ENCODE results near the gene APH1B.
"Not testable (repeated sequence)": the region's sequence is repeated elsewhere in the genome, so short reads cannot be mapped to it uniquely, and the experiment has no call there.

Gene APH1B

DNA sequence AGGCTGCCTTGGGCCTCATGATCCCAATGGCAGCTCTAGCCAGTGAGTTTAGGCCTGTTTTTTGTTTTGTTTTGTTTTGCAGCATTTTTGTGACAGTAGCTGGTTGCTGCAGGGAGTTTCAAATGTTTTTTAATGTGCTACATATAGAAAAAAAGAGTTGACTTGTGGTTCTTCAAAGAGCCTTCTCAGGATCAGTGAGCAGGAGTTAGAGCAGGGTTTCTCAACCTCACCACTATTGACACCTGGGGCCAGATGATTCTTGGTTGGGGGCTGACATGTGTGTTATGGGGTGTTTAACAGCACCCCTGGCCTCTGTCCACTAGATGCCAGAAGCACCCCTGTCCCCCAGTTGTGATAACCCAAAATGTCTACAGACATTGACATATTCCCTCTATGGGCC, 17.9 kb downstream of the APH1B start:
- no peak for DNase-seq (ENCODE audit: low read depth in 2 of 2, low spot score in 1 of 2)

DNA sequence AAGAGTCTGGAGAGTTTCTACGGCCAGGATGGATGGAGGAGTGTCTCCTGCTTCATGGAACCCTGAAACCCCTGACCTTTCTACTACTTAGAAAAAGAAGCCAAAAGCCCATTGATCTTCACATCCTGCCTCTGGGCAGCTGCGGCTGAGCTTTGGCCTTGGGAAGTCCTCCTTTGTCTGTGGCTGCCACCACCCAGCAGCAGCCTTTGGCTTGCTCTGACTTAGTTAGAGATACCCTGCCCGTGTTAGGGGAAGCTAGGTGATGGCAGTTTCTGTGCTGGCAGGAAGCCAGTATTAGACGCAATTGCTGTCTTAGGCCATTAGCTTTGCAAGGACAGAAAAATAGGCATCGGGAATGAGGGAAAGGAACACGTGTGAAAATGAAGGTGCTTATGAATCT, 18.8 kb downstream of the APH1B start:
- no peak for DNase-seq (ENCODE audit: low read depth in 2 of 2, low spot score in 1 of 2)

DNA sequence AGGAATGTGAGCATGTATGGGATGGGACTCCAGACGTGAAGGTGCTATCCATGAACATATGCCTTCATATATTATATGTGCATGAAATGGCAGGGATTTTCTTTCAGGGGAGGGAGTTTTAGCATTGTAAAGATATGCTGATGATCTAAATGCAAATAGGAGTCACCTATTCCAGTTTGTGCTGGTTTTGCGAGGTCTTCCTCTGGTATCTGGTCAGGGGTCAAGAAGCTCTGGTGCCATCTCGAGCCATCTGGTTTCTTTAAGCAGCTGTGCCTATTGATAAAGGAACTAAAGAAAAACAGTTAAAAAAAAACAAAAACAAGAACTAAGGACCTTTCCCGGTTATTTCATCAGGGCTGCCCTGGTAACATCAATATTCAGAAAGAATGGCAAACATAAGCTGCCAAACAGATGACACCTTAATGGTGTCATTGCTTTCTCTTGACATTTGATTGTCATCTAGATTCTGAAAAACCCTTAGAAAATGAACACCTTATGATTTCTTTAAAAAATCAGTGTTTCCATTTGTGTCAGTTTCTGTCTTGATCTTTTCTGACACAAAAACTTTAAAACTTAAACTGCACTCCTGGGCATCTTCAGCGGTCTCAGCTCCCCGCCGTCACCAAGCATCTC, 22.7 kb downstream of the APH1B start:
- no peak for DNase-seq (ENCODE audit: low read depth in 2 of 2, low spot score in 1 of 2)

DNA sequence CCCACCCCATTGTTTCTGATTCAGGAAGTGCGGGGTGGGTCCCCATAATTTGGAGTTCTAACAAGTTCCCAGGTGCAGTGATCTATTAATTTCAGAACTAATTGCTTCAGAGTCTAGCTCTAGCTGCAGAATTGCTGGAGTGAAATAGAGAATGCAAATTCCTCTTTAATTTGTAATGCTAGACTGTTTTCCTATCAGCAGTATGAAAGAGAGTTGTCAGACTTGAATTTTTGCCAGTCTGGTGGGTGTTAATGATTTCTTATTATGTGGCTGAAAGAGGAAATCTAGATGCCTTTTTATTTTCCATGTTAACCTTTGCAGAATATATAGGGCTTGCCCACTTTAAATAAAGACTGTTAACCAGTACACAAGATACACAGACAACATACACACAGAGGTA, 23.7 kb downstream of the APH1B start:
- no peak for DNase-seq (ENCODE audit: low read depth in 2 of 2, low spot score in 1 of 2)

DNA sequence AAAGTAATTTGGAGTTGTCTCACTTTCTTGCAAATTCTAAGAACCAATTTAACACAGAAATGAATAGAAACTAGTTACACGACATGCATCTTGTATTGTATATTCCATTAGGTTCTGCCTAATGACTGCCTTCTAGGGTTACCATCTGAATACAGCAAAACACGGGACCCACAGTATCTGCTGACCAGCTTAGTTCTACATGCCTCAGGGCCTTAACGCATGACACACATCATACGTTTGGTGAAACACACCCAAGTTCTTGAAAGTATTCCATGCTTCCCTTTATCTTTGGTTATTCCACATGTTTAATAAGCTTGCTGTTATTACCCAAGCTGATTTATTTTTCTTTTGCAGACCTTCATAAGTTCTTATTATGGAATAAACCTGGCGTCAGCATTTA, 27.9 kb downstream of the APH1B start:
- no peak for DNase-seq (ENCODE audit: low read depth in 2 of 2, low spot score in 1 of 2)

DNA sequence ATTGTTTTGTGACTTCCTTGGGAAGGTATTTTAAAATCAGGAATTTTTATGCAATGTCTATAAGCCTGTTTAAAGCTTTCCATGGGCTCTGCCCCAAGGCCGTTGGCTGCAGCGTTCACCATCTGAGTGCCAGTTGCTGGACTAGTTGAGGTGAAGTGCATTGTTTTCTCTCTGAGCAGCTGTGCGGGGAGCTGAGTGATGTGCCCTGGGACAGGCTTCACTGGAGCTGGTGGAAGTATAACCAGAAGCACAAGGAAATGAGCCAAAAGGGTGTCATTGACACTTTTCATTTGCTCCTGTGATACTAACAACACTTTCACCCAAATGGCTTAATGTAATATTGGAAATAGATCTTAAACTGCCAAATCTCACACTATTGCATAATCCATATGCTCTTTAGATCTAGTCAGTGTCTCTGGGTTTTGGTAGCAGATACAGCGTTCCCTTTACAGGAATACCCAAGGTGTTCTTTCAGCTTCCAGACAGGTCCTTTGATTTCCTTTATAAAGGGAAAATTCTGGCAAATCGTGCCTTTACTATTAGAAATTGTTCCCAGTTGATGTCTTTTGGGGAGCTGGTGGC, 29.2 kb downstream of the APH1B start:
- no peak for DNase-seq (ENCODE audit: low read depth in 2 of 2, low spot score in 1 of 2)

DNA sequence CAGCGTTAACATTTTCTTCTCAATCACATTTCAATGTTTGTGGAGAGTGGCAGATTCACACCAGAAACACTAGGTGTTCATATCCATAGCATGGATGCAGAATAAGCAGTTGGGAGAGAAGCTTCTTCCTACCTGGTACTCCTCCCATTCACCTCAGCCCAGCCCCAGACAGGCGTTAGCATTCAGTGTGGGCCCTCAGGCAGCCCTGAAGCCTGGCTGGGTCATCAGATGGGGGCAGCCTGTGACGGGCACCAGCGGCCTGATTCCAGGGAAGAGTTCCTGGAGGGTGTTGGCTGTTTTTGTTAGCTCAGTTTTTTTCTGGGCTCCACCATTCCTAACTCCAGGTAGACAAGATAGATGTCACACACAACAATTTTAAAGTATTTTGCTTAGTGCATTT, 31.1 kb downstream of the APH1B start:
- DNase-seq (ENCODE audit: low read depth in 2 of 2, low spot score in 1 of 2), result no peak

DNA sequence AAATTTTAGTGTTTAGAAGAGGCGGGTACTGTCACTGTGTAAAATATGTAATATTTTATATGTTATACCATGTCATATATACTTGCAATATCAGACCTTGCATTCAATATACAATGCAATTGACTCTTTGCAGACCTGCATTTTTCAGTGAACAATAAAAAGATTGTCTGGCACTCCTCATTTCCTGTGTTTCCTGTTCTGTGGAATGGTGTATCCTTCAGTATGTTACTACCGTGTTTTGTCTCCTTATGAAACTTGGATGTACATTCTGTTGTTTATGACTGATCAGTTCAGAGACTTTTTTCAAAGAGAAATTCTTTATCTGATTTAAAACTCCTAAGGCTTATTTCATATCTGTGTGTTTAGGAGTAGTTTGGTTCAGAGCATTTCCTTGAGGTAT, 31.5 kb downstream of the APH1B start:
- no peak for DNase-seq (ENCODE audit: low read depth in 2 of 2, low spot score in 1 of 2)

DNA sequence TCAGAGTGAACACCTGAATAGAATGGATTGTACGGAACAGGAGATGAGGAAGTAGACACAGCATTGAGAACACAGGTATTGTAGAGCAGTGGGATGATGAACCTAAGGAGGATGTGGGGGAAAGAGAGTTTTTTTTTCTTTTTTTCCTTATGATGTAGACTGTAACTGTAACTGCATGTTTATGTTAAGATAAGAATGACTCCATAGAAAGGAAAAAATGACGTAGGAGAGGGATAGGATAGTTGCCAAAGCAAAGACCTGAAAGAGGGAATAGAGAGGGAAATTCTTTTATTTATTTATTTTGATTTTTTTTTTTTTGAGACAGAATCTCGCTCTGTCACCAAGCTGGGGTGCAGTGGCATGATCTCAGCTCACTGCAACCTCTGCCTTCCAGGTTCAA, 33.2 kb downstream of the APH1B start:
- DNase-seq (ENCODE audit: low read depth in 2 of 2, low spot score in 1 of 2), result no peak

DNA sequence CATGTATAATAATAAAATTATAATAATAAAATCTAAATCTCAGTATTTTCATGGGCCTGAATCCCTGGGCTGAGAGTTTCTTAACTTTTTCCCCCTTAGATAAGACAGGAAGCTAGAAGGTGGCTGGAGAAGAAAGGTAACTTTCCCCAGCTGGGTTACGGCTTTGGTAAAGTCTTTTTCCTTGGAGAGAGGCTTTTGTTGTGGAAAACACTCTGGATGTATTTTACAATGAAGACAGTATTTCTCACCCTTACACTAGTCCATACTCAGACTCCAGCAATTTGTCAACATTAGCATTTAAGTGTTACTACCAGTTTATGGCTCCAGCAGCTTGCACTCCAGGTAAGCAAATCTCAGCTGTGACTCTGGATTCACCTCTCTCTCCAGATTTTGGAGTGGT, 34.9 kb downstream of the APH1B start:
- no peak for DNase-seq (ENCODE audit: low read depth in 2 of 2, low spot score in 1 of 2)

DNA sequence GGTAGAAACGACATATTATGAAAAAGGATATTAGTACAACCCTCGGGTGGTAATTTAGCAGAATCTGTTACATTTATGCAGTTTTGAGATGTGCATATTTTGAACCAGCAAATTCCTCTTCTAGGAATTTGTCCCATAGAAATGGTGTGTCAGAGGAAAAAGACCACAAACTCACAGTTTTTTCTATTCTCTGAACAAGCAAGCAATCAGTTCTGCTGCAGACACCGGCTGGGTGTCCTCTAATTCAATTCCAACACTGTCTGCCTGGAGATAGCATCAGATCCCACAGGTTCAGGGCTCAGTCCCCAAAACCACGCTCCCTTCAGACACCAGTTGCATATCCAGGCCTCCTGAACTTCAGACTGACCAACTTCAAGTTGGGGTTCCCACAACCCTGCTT, 36.4 kb downstream of the APH1B start:
- DNase-seq (ENCODE audit: low read depth in 2 of 2, low spot score in 1 of 2), result no peak

DNA sequence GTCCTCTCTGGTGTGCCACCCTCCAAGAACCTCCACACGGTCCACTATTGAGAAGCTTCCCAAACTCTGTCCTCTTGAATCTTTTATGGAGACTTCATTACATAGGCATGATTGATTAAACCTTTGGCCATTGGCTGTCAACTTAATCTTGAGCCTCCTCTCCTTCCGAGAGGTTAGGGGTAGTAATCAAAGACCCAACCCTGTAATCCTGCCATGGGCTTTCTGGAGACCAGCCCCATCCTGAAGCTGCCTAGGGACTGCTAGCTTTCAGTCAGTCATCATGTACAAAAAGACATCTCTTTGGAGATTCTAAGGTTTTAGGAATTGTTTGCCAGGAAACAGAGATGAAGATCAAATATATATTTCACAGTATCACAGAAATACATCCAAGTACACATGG, 37.0 kb downstream of the APH1B start:
- no peak for DNase-seq (ENCODE audit: low read depth in 2 of 2, low spot score in 1 of 2)

DNA sequence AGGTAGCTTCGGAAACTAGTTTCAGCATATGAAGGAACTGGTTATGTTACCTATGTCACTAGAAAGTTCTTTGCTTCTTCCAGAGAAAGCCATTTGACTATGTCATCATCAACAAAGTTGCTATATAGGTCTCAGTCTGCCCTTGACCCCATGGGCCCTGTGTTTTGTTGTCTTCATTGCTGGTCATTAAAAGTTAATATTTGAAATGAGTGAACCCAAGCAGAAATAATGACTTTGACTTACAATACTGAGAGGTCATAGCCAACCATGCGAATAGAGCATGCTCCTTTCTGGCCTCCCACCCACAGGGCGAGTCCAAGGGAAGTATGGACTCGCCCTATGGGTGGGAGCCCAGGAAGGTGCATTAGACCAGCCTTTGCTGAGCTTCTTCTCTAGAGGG, 40.9 kb downstream of the APH1B start:
- DNase-seq (ENCODE audit: low read depth in 2 of 2, low spot score in 1 of 2), result no peak

DNA sequence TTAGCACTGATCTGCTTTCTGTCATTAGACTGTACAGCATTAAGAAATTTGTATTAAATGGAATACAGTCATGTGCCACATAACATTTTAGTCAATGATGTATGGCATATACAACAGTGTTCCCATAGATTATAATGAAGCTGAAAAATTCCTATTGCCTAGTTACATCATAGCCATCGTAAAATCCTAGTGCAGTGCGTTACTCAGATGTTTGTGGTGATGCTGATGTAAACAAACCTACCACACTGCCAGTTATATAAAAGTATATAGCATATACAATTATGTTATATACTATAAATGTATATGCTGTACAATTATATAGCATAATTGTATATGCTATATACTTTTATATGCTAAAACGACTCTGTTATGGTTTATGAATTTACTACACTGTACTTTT, 41.7 kb downstream of the APH1B start:
- DNase-seq (ENCODE audit: low read depth in 2 of 2, low spot score in 1 of 2), result no peak

DNA sequence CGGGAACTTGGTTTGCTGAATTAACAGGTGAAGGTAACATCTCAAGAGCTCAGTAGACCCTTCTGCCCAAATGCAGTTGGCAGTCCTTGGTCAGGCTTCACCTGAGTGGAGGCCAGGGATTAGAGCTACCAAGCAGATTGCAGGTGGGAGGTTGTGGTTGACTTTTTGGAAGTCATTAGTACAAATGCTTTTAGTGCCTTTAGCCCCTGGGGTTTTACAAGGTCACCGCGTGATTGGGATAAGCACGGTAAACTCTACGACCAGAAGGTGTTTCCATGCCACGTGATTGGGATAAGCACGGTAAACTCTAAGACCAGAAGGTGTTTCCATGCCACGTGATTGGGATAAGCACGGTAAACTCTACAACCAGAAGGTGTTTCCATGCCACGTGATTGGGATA, 43.0 kb downstream of the APH1B start:
- DNase-seq (ENCODE audit: low read depth in 2 of 2, low spot score in 1 of 2), result not testable (repeated sequence)

DNA sequence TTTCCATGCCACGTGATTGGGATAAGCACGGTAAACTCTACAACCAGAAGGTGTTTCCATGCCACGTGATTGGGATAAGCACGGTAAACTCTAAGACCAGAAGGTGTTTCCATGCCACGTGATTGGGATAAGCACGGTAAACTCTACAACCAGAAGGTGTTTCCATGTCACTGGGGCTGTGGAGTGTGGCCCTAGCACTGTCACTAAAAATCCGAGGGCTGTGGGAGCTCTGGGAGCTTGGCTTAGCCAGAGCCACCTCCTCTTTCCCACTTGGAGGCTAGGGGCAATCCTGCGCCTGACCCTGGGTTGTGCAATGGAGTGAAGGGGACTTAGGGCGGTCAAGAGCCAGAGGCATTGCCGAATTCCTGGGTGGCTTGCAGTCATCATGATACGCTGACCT, 43.6 kb downstream of the APH1B start:
- DNase-seq (ENCODE audit: low read depth in 2 of 2, low spot score in 1 of 2), result not testable (repeated sequence)

DNA sequence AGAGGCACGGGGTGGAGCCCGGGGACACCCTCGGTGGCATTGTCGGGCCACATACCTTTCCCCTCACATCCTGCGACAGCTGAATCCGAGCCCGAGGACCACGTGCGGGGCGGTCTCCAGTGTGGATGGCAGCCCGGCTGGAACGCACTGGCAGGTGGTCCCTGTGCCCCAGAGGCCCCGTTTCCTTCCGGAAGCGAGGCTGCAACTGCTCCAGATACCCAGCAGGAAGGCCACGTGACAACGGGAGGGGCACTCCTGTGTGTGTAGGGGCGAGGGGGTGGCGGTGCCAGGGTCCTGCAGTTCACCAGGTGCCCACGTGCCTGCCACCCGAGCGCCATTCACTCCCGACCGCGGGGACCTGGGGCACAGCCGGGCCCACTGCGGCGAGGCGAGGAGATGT, 44.1 kb downstream of the APH1B start:
- DNase-seq (ENCODE audit: low read depth in 2 of 2, low spot score in 1 of 2), result no peak

DNA sequence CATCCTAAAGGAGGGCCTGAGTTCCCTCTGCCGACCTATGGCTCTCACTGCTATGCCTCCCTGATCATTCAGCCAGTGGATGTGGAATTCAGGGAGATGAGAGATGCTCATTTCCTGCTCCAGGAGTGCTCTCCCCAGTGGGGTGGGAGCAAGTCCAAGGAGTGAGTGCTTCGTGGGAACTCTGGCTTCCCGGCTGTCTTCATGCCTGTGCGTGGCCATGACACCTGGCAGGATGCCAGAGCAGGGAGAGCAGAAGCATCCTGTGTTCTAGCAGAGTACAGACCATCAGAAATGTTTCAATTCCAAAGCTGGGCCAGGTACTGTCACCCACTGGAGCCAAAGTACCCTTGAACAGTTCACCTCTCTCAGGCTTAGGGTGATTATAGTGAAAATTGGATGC, 45.1 kb downstream of the APH1B start:
- DNase-seq (ENCODE audit: low read depth in 2 of 2, low spot score in 1 of 2), result no peak

DNA sequence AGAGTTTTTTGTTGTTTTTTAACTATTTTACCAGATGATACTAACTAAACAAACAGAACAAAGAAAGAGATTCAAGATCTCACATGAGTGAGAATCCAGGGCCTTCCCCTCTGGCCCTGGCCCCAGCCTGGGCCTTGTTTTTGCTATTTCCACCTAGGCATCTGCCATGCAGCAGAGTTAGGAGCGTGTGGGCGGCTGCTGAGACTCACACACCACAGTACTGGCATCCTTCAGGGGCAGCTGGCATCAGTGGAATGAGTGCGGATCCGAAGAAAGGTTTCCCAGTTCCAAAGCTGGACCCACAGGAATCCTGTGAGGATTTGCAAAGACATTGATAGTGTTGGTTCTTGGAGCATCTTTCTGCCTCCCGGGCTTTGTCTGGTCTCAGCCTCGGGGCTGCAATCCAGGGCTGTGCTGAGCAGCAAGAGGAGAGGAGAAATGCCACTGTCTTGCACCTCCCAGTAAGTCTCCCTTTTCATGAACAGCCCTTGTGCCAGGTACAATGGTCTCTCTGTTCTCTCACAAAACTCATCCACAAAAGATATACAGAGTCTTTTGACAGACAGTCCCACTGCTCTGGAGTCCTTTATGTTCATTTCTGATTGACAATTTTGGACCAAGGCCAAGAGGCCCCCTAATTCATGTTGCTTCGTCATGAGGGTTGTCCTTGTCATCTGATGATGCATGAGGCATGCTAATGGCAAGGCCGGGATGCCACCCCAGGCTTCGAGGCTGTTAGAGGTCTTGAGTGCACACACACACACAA, 46.6 kb downstream of the APH1B start:
- no peak for DNase-seq (ENCODE audit: low read depth in 2 of 2, low spot score in 1 of 2)

DNA sequence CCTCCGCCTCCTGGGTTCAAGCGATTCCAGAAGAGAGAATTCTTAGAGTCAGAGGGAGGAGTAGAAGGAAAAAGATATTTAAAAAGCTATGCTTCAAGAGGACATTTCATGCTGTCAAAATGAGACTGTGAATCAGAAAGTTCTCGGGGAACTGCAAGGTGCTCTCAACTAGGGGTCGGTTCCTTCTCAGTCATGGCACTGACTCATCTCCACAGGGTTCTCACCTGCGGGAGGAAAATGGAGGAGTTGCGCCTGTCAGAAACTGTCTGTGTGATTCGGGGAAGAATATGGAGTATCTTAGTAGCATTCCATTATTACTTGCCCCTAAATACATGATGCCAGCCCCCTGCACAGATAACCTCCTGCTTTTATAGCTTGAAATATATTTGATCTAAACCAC, 47.4 kb downstream of the APH1B start:
- DNase-seq (ENCODE audit: low read depth in 2 of 2, low spot score in 1 of 2), result no peak

DNA sequence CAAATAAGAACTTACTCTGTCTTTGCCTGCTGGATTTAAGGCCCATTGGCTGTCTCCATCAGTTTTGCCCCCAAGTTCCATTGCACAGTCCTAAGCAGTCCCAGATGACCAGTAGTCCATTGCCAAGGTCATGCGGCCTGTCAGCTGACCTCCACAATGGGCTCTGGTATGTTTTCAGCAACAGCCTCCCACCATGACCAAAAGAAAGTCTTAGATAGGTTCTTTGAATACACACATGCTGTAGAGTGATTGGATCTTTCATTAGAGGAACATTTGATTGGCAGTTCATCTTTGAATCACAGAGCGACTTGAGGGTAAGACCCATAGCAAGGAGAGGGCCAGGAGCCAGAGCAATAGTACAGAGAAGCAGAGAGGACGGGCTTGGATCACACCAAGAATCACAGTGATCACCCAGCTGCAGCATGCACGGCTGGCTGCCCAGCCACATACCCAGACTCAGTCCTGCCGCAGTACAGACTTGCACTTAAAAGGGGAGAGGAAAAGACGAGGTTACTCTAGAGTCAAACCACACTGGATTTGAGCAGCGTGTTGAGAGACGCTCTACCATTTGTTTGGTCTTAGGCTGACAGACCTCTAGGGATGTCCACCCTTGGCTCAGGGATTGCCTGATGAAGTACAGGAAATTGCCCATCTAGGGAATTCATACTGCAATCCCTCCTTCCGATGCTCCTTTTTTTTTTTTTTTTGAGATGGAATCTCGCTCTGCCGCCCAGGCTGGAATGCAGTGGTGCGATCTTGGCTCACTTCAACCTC, 50.4 kb downstream of the APH1B start:
- no peak for DNase-seq (ENCODE audit: low read depth in 2 of 2, low spot score in 1 of 2)
